ENCODE data around the gene OR51B4. TPM values are rescaled to one million over a fixed set of nuclear protein-coding genes. Genes with fewer than 3 reads are reported as not detected.

The OR51B4 gene
- total RNA-seq, 1 donor from 2014 or later = not detected

GRCh38 chr11:5294342-5294995 lies 7.3 kb downstream of the OR51B4 start:
- intact Hi-C loops (cut with micrococcal nuclease) = loop anchor here (5.0 kb wide), 1 partner anchor 87 kb away; no protein-coding TSS in a partner anchor

DNA sequence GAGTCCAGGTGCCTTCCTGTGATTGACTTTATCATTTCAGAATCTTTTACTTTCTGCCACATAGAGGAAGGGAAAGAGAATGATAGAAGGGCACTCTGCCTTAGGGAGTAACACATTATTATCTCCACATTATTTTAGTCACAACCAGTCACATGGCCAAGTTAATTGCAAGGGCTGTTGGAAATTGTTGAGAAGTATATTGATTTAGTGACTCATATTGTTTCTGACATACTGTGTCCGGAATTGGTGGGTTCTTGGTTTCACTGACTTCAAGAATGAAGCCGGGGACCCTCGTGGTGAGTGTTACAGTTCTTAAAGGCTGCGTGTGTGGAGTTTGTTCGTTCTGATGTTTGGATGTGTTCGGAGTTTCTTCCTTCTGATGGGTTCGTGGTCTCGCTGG lies 8.7 kb downstream of the OR51B4 start:
- intact Hi-C loops (cut with micrococcal nuclease) = loop anchor here (5.0 kb wide), 1 partner anchor 86 kb away; no protein-coding TSS in a partner anchor

DNA sequence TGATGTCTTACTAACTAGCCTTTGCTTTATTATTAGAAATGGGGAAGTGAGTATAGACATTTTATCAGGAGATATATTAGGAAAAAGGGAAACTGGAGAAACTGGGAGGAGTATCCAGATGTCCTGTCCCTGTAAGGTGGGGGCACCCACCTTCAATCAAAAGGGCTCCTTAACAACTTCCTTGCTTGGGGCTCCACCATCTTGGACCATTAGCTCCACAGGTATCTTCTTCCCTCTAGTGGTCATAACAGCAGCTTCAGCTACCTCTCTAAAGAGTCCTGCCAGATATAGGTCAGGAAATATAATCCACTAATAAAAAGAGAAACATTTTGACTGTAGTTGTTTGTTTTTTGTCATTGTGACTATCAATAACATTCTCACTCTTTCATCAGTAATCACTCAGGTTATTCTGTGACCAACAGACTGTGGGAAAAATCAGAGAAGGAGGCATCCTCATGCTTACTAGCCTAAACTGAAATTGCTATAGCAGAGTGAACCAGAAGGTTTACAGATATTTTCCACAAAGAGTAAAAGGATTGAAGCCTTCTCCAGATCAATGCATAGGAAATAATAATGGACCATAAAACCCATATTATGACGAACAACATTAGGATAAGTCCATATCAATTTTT lies 10.4 kb downstream of the OR51B4 start:
- intact Hi-C loops (cut with micrococcal nuclease) = loop anchor here (1.0 to 5.0 kb wide), 2 partner anchors 84 to 167 kb away; no protein-coding TSS in a partner anchor

DNA sequence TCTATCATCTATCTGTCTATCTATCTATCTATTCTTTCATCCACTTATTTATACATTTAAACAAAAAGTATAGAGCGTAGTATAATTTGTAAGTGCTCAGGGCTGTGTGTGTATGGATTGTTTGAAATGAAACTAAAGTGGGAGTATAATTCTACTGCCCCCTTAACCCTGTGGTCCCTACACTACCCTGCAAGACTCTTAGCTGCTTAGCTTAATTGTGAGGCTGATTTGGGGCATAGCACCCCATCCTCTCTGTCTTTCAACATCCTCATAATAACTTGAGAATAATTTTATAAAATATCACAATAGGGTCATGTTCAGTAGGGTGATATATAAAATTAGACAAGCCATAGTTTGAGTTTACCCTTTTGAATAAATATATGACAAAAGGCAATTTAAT lies 11.6 kb downstream of the OR51B4 start:
- intact Hi-C loops (cut with micrococcal nuclease) = loop anchor here (5.0 kb wide), 1 partner anchor 83 kb away; no protein-coding TSS in a partner anchor

DNA sequence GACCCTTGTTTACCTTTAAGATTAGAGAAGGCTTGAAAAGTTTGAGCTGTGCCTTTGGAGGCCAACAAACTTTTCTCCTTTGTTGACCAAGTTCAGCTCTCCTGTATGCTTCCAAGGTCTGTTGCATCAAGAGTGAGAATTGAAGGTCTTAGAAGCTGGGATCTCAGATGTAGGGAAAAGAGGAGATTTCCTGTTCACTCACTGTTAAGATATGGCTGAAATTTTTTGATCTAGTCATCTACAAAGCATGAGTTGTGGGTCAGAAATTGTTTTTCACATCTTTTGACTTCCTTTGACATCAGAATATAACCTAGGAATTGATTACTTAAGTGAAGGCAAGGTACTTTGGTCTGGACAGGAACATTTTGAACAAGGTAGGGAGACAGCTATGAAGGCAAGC lies 12.1 kb downstream of the OR51B4 start:
- intact Hi-C loops (cut with micrococcal nuclease) = loop anchor here (5.0 kb wide), 1 partner anchor 82 kb away; no protein-coding TSS in a partner anchor

DNA sequence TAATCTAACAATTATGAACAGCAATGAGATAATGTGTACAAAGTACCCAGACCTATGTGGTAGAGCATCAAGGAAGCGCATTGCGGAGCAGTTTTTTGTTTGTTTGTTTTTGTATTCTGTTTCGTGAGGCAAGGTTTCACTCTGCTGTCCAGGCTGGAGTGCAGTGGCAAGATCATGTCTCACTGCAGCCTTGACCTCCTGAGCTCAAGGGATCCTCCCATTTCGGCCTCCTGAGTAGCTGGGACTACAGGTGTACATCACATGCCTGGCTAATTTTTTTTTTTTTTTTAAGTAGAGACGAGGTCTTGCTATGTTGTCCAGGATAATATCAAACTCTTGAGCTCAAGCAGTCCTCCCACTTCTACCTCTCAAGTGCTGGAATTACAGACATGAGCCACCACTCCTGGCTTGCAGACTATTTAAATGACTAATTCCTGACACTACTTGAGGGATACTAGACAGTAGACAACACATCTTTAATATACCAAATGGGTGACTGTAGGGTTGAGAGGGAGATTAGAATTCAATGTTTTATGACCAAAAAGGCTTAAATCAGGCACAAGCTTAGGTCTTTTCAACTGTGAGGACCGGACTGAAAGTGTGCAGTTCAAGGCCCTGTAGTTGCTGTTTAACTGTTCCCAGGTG lies 12.7 kb downstream of the OR51B4 start:
- intact Hi-C loops (cut with micrococcal nuclease) = no loop called here

GRCh38 chr11:5288108-5288905 lies 13.4 kb downstream of the OR51B4 start:
- intact Hi-C loops (cut with micrococcal nuclease) = no loop called here

DNA sequence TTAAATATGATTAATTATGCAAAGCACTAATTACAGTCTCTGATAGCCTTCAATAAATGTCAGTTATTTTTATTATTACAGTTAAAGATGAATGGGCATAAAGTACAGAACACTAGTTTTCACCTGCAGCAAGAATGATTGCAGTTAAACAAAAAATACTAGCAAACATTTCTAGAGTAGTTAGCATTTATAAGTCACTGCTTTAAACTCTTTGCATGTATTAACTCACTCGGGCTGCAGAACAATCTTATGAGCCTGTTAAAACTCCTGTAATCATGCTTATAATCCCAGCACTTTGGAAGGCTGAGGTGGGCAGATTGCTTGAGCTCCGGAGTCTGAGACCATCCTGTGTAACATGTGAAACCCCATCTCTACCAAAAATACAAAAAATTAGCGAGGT lies 14.8 kb downstream of the OR51B4 start:
- intact Hi-C loops (cut with micrococcal nuclease) = no loop called here

GRCh38 chr11:5286351-5286750 lies 15.4 kb downstream of the OR51B4 start:
- intact Hi-C loops (cut with micrococcal nuclease) = no loop called here

DNA sequence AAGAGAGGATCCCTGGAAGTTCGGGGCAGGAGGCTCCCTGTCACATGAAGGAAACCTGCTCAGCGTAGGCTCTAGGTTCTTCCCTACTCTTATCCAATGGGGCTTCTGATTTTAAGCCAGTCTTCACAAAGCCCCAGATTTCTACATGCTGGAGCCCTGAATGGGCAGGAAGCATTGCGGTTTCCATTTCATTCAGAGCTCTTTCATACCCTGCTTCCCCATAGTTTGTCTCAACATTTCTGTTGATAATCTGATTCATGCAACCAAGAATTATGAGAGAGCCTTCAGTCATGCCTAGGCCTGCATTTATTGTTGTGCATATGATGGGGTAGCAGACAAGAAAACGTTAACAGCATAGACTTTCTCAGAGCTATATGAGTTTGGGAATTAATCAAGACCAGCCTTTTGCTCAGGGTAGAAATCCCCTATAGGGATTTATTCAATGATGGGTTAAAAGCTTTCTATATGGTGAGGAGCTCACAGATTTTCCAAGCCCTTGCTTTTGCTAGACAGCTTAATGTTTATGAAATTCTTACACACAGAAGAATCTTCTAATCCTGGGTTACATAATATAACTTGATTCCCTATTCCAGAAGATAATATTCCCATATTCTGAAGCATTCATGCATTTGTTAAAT lies 15.9 kb downstream of the OR51B4 start:
- intact Hi-C loops (cut with micrococcal nuclease) = no loop called here

DNA sequence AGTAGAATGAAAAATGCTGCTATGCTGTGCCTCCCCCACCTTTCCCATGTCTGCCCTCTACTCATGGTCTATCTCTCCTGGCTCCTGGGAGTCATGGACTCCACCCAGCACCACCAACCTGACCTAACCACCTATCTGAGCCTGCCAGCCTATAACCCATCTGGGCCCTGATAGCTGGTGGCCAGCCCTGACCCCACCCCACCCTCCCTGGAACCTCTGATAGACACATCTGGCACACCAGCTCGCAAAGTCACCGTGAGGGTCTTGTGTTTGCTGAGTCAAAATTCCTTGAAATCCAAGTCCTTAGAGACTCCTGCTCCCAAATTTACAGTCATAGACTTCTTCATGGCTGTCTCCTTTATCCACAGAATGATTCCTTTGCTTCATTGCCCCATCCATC lies 17.1 kb downstream of the OR51B4 start:
- intact Hi-C loops (cut with micrococcal nuclease) = no loop called here

- intact Hi-C loops (cut with micrococcal nuclease) = no loop called here
Measured at GRCh38 chr11:5283882-5284281, 17.9 kb downstream of the OR51B4 start.

DNA sequence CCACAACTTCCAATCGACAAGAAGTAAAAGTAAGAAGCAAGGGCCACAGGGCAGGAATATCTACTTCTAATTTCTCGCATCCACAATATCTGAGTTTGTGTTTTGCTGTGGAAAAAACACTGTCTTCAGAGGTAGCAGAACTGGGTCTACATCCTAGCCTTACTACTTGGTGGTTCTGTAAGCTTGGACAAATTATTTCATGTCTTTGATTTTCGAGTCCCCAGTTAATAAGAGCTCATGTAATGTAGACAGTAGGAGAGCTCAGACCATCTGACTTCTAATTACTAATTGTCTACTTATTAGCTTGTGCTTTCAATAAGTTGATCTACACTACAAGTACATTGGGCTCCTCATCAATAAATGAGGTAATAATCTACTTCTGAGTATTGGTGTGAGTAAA lies 18.7 kb downstream of the OR51B4 start:
- intact Hi-C loops (cut with micrococcal nuclease) = no loop called here

DNA sequence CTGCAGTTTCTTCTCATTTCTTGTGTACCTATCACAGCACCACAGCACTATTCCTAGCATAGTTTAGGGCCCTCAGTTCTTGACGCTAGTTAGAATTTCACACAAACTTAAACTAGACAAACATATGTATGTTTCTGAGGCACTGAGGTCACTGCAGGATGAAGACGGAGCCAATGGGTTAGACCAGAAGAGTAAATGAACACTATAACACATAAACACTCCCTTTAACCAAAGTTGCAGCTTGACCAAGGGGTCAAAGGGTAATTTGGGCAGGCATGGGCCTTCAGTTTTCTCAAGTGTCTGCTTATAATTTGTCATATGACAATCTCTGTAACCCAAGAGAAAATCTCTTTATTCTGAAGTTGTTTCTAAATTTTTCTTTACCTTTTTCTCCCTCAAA lies 19.1 kb downstream of the OR51B4 start:
- intact Hi-C loops (cut with micrococcal nuclease) = no loop called here

DNA sequence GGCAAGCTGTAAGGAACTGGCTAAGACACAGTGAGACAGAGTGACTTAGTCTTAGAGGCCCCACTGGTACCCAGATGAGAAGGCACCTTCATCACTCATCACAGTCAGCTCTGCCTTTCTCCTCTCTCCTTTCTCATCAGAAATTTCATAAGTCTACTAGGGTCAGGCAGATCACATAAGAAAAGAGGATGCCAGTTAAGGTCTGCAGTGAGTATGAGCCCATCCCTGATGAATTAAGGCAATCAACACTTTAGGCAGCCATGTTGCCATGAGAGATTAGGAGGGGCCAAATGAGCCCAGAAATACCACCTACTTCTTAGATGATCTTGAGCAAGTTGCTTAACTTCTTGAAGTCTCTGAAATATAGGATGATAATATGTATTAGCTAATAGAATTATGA lies 20.1 kb downstream of the OR51B4 start:
- intact Hi-C loops (cut with micrococcal nuclease) = no loop called here

GRCh38 chr11:5280582-5281102 lies 21.1 kb downstream of the OR51B4 start:
- intact Hi-C loops (cut with micrococcal nuclease) = no loop called here

DNA sequence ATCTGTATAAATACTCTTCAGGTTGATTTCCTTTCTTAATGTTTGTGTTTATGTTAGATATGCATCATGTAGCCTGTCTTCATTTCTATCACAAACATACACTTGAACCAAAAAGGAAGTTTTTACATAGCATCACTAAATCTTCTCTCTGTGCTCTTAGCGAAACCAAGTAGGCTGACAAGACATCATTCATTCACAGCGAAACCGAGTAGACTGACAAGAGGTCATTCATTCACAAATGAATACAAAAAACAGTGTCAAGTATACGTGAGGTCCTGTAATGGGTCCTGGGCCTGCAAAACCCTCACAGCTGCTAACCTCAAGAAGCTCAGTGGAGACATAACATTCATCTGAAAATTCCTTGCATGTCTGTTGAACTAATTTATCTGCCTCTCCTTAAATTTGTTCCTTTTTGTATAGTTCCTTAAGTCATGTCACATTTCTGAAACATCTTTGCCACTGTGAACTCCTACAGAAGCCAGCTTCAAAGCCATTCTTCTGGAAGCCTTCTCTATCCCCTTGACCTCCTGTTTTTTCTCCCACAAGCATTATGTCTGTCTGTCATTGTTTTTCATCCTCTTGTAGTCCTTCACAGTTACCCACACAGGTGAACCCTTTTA lies 22.2 kb downstream of the OR51B4 start:
- intact Hi-C loops (cut with micrococcal nuclease) = no loop called here

DNA sequence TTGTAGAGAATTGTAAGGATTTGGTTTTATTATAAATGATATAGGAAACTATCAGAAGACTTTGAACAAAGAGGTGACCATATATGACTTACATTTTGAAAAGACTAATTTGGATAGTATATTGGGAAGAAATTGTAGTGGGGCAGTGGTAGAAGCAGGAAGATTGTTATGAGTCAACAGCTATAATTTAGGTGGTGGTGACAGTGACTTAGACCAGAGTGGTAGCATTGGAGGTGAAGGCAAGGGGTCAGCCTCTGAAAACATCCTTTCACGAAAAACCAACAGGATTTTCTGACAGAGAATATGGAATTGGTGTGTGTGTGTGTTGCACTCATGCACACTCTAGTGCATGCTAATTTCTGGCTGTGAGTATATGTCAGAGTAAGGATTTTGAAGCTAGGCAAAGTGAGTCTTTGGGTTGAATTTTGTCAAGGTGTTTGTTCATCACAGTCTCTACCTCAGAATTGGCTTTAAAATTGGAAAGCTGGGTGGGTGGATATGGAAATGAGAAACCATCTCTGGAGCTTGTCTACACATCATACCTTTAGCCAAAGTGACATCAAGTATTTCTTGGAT lies 23.9 kb downstream of the OR51B4 start:
- intact Hi-C loops (cut with micrococcal nuclease) = no loop called here

DNA sequence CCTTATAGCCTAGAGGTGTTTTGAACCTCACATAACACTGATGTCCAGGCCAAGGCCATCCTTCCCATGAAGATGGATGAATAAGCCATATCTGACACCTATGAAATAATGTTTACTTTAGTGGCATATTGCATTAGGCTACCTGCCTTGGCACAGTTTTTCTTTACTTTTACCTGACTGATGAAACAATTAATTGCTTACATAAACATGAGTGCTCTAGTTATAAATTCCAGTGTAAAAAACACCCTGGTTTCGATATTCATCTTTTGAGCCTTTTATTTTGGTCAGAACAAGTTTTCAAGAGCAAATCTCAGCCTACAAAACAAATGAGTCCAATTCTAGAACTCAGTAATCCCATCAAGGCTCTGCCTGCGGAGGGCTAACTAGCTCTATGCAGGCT lies 25.0 kb downstream of the OR51B4 start:
- intact Hi-C loops (cut with micrococcal nuclease) = no loop called here
